A673 (cell line): ENCODE data around the gene MRPS14. TPM values are rescaled to one million over a fixed set of nuclear protein-coding genes. Genes with fewer than 3 reads are reported as not detected.

Source experiments
- BruUV-seq: library from RNA; stranded (reverse); fragments of 400-500 nt; replicated peaks from 2 replicates; lab custom pipeline; 2021; lab: Mats Ljungman, UMichigan
- CTCF ChIA-PET: fragments of 300-600 bp; sonication (Branson Sonifier 250); formaldehyde crosslinking; loops from one replicate; lab custom pipeline; 2022; ENCODE audit warnings: antibody characterized with exemption; lab: Charles Lee
- POLR2A ChIA-PET: fragments of 300-600 bp; sonication (Branson Sonifier 250); formaldehyde crosslinking; loops from one replicate; lab custom pipeline; 2022; ENCODE audit warnings: antibody characterized with exemption; ENCODE audit not compliant: low non-redundant PET; lab: Charles Lee
- DNase-seq: peaks from one replicate; pipeline ENCODE4 v3.0.0-alpha.2; 2015; ENCODE audit warnings: low spot score
- H3K27ac ChIP-seq: fragments of 200-600 bp; sonication (generic); 2 replicates; pipeline ENCODE4 v1.5.1; 2016; ENCODE audit warnings: mixed run types, low read depth, mild to moderate bottlenecking, mixed read lengths, antibody characterized with exemption, low read length; ENCODE audit not compliant: poor library complexity, severe bottlenecking
- H3K27me3 ChIP-seq: fragments of 200-600 bp; sonication (generic); replicated peaks from 2 replicates; pipeline ENCODE4 v1.6.1; 2017; ENCODE audit warnings: mixed run types, low read depth, mild to moderate bottlenecking, mixed read lengths, antibody characterized with exemption, low read length; ENCODE audit not compliant: insufficient read depth, poor library complexity
- H3K36me3 ChIP-seq: fragments of 200-600 bp; sonication (generic); 2 replicates; pipeline ENCODE4 v1.6.1; 2016; ENCODE audit warnings: mixed run types, mild to moderate bottlenecking, mixed read lengths, antibody characterized with exemption, low read length; ENCODE audit not compliant: insufficient read depth, poor library complexity, severe bottlenecking
- H3K4me1 ChIP-seq: fragments of 200-600 bp; sonication (generic); 2 replicates; pipeline ENCODE4 v1.6.1; 2017; ENCODE audit warnings: mixed run types, mild to moderate bottlenecking, mixed read lengths, antibody characterized with exemption, low read length; ENCODE audit not compliant: insufficient read depth, poor library complexity, severe bottlenecking
- H3K4me3 ChIP-seq: fragments of 200-600 bp; sonication (generic); 2 replicates; pipeline ENCODE4 v1.5.1; 2016; ENCODE audit warnings: low read depth, mixed run types, mild to moderate bottlenecking, mixed read lengths, low read length; ENCODE audit not compliant: poor library complexity, severe bottlenecking
- H3K9me3 ChIP-seq: fragments of 200-600 bp; sonication (generic); 2 replicates; pipeline ENCODE4 v1.6.1; 2016; ENCODE audit warnings: mixed run types, low read depth, mild to moderate bottlenecking, mixed read lengths, antibody characterized with exemption, low read length; ENCODE audit not compliant: poor library complexity, severe bottlenecking
- EZH2 ChIP-seq: fragments of 200-600 bp; sonication (generic); IDR thresholded peaks from 2 replicates; pipeline ENCODE4 v1.6.1; 2017; ENCODE audit warnings: borderline replicate concordance, low read depth, mild to moderate bottlenecking, mixed read lengths, antibody characterized with exemption, low read length; ENCODE audit not compliant: poor library complexity, severe bottlenecking
- intact Hi-C: fragments of 100-400 bp; cut with micrococcal nuclease; formaldehyde crosslinking; loops from one replicate; pipeline ENCODE4 v1.10.0; 2022; ENCODE audit not compliant: unreplicated experiment
- total RNA-seq: library from RNA; stranded (reverse); gene quantifications from 2 replicates; pipeline ENCODE4 v1.2.3, GENCODE V29; 2021
- TF ChIP-seq, protein P1 (sequence below): fragments of 300-800, 200-600 bp; sonication (generic); conservative IDR thresholded peaks from 2 replicates; pipeline ENCODE4 v1.5.1; 2017; ENCODE audit warnings: low read depth, mild to moderate bottlenecking, antibody characterized with exemption, low read length, moderate library complexity, mixed read lengths

The MRPS14 gene
- total RNA-seq, 1 experiment from 2014 or later, result 40.1 TPM

DNA sequence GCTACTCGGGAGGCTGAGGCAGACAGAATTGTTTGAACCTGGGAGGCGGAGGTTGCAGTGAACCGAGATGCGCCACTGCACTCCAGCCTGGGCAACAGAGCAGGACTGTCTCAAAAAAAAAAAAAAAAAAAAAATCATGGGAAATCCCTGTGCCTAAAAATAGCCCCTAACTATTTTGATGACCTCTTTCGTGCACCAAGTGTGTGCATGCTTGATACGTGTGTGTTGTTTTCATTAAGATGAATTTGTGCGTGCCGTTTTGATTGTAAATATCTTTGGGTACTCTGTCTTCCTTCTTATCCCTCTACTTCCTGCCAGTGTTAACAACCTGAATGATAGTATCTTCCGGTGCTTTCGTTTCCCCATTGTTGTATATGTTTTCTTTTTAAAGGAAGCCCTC lies 13.7 kb downstream of the MRPS14 start:
- H3K27ac ChIP-seq, result no peak overlapping the region
- BruUV-seq, result no TSS peak
- POLR2A ChIA-PET, result no interaction called here
- TF ChIP-seq, protein P1, sequence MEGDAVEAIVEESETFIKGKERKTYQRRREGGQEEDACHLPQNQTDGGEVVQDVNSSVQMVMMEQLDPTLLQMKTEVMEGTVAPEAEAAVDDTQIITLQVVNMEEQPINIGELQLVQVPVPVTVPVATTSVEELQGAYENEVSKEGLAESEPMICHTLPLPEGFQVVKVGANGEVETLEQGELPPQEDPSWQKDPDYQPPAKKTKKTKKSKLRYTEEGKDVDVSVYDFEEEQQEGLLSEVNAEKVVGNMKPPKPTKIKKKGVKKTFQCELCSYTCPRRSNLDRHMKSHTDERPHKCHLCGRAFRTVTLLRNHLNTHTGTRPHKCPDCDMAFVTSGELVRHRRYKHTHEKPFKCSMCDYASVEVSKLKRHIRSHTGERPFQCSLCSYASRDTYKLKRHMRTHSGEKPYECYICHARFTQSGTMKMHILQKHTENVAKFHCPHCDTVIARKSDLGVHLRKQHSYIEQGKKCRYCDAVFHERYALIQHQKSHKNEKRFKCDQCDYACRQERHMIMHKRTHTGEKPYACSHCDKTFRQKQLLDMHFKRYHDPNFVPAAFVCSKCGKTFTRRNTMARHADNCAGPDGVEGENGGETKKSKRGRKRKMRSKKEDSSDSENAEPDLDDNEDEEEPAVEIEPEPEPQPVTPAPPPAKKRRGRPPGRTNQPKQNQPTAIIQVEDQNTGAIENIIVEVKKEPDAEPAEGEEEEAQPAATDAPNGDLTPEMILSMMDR, result no peak
- H3K27me3 ChIP-seq, result no peaks in the 10 kb centered on the region
- no peaks in the 10 kb centered on the region for H3K4me1 ChIP-seq
- H3K4me3 ChIP-seq, result no peak overlapping the region
- peaks cover 97% of the 10 kb centered on the region for H3K36me3 ChIP-seq
- no peak for DNase-seq
- no peaks in the 10 kb centered on the region for H3K9me3 ChIP-seq
- CTCF ChIA-PET, result no interaction called here
- intact Hi-C loops, result no loop called here

DNA sequence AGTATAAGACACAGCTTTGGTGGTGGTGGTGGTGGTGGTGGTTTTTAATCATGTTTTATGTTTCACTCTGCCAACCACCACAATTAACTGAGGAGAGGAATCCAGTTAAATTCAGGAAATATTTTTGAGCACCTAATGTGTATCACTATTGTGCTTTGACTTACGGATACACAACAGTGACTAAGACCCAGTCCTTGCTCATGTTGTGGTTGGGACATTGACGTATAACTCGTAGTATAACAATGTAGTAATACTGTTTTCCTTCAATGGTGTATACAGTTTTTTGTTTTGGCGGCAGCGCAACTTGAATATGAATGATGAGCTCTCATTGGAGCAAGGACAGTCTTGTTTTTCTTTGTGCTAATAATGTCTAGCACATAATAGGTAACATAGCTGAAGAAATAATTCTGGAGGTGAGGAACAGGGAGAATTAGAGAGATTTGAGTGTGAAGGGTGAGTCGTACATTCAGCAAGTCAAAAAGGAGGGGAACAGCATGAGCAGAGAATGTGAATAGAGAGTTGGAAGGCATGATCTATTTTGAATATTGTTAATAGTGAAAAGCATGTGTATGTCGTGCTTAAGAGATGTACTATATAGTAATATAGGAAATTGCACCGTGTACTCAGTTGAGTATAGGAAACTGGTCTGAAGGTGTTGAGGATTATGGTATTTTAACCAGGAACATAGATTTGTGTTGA lies 18.0 kb downstream of the MRPS14 start:
- no peak for DNase-seq
- POLR2A ChIA-PET, result no interaction called here
- no peak overlapping the region for H3K4me3 ChIP-seq
- no peak for TF ChIP-seq EZH2
- TF ChIP-seq, protein P1, result no peak
- H3K27me3 ChIP-seq, result no peaks in the 10 kb centered on the region
- H3K27ac ChIP-seq, result no peak overlapping the region
- H3K9me3 ChIP-seq, result no peaks in the 10 kb centered on the region
- BruUV-seq, result no TSS peak
- intact Hi-C loops, result no loop called here
- H3K4me1 ChIP-seq, result peaks cover 5% of the 10 kb centered on the region
- H3K36me3 ChIP-seq, result peaks cover 54% of the 10 kb centered on the region
- CTCF ChIA-PET, result no interaction called here

DNA sequence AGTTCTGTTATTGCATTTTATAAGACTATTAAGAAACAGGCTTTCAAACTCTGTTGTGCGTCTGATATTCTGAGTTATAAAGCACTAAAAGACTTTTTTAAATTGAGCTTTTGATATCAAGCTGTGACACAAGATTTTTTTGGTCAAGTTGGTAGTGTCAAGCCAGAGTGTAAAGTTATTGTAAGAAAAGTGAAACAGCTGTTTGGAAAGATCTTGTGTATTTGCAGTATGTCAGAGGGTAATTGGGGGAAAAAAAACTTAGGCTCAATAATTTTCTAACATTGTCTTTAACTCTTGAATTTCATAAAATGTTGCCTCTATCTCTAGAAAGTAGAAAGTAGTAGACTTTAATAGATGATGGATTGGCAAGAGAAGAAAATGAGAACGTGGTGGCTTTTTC lies 19.7 kb downstream of the MRPS14 start:
- peaks cover 38% of the 10 kb centered on the region for H3K36me3 ChIP-seq
- TF ChIP-seq EZH2, result no peak
- TF ChIP-seq, protein P1, result no peak
- no TSS peak for BruUV-seq
- no peaks in the 10 kb centered on the region for H3K9me3 ChIP-seq
- no peaks in the 10 kb centered on the region for H3K27me3 ChIP-seq
- POLR2A ChIA-PET, result no interaction called here
- no peak overlapping the region for H3K4me3 ChIP-seq
- peak overlapping the region; percentile 4 for H3K27ac ChIP-seq
- peaks cover 8% of the 10 kb centered on the region for H3K4me1 ChIP-seq
- CTCF ChIA-PET, result no interaction called here
- no peak for DNase-seq
- intact Hi-C loops, result no loop called here
